Panc1 (cell line): ENCODE results near the gene FAM3C.

Experiments
- POLR2AphosphoS5 ChIP-seq: IDR thresholded peaks from 2 replicates; pipeline ENCODE4 v1.6.1; 2012; ENCODE audit warnings: mild to moderate bottlenecking, low read depth, low read length, moderate library complexity
- TCF7L2 ChIP-seq: IDR thresholded peaks from 2 replicates; pipeline ENCODE4 v1.6.1; 2011; ENCODE audit warnings: mild to moderate bottlenecking, low read depth, low read length, inconsistent platforms
- TF ChIP-seq, protein P1 (sequence below): fragments of 450-650 bp; IDR thresholded peaks from 2 replicates; pipeline ENCODE4 v1.5.1; 2017; ENCODE audit warnings: mild to moderate bottlenecking
- TF ChIP-seq, protein P2 (sequence below), 2 experiments: IDR thresholded peaks; 2 replicates each; pipeline ENCODE4 v1.6.1; 2011 to 2012; ENCODE audit warnings: low read depth in 2 of 2, control low read depth in 1 of 2, low read length in 1 of 2, mild to moderate bottlenecking in 1 of 2, moderate library complexity in 1 of 2; ENCODE audit not compliant: insufficient read depth in 1 of 2

DNA sequence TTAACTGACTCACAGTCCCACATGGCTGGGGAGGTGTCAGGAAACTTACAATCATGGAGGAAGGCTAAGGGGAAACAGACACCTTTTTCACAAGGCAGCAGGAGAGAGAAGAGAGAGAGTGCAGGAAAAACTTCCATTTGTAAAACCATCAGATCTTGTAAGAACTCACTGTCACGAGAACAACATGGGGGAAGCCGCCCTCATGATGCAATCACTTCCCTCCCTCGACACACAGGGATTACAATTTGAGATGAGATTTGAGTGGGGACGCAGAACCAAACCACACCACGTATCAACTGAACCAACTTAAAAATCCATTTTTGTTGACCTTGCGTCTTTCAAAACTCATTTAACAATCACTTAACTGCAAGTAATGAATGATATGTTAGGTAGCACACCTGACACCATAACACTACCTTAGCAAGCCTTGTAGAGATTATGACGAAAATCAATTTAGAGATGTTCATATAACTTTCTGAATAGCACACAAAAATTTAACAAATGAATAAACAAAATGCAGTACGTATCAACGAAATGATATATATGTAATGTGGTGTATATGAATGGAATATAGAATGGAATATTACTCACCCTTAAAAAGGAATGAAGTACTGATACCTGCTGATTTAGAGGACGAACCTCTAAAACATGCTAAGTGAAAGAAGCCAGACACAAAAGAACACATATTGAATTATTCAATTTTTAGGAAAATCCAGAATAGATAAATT lies 3.7 kb downstream of the FAM3C start:
- TF ChIP-seq, protein P1, sequence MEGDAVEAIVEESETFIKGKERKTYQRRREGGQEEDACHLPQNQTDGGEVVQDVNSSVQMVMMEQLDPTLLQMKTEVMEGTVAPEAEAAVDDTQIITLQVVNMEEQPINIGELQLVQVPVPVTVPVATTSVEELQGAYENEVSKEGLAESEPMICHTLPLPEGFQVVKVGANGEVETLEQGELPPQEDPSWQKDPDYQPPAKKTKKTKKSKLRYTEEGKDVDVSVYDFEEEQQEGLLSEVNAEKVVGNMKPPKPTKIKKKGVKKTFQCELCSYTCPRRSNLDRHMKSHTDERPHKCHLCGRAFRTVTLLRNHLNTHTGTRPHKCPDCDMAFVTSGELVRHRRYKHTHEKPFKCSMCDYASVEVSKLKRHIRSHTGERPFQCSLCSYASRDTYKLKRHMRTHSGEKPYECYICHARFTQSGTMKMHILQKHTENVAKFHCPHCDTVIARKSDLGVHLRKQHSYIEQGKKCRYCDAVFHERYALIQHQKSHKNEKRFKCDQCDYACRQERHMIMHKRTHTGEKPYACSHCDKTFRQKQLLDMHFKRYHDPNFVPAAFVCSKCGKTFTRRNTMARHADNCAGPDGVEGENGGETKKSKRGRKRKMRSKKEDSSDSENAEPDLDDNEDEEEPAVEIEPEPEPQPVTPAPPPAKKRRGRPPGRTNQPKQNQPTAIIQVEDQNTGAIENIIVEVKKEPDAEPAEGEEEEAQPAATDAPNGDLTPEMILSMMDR = no peak
- TF ChIP-seq, protein P2, sequence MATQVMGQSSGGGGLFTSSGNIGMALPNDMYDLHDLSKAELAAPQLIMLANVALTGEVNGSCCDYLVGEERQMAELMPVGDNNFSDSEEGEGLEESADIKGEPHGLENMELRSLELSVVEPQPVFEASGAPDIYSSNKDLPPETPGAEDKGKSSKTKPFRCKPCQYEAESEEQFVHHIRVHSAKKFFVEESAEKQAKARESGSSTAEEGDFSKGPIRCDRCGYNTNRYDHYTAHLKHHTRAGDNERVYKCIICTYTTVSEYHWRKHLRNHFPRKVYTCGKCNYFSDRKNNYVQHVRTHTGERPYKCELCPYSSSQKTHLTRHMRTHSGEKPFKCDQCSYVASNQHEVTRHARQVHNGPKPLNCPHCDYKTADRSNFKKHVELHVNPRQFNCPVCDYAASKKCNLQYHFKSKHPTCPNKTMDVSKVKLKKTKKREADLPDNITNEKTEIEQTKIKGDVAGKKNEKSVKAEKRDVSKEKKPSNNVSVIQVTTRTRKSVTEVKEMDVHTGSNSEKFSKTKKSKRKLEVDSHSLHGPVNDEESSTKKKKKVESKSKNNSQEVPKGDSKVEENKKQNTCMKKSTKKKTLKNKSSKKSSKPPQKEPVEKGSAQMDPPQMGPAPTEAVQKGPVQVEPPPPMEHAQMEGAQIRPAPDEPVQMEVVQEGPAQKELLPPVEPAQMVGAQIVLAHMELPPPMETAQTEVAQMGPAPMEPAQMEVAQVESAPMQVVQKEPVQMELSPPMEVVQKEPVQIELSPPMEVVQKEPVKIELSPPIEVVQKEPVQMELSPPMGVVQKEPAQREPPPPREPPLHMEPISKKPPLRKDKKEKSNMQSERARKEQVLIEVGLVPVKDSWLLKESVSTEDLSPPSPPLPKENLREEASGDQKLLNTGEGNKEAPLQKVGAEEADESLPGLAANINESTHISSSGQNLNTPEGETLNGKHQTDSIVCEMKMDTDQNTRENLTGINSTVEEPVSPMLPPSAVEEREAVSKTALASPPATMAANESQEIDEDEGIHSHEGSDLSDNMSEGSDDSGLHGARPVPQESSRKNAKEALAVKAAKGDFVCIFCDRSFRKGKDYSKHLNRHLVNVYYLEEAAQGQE (IDR thresholded peaks at IDR 0.05; ENCODE audit: insufficient read depth in 1 of 2, low read depth in 2 of 2, low read length in 1 of 2) = no peak
- TF ChIP-seq POLR2AphosphoS5 (no peak), TCF7L2 (no peak)
